Effector memory CD4-positive, alpha-beta T cell (primary cell): ENCODE data around the gene C9orf50.

Experiments
- DNase-seq, 3 donors: peaks; one replicate each; pipeline ENCODE4 v3.0.0-alpha.2; 2020
- H3K27ac ChIP-seq: 2 replicates; pipeline ENCODE4 v1.7.0; 2013; ENCODE audit warnings: mild to moderate bottlenecking, low read length, moderate library complexity; ENCODE audit not compliant: insufficient read depth, poor library complexity, severe bottlenecking
- H3K27me3 ChIP-seq: replicated peaks from 2 replicates; pipeline ENCODE4 v1.7.0; 2013; ENCODE audit warnings: mild to moderate bottlenecking, low read length; ENCODE audit not compliant: insufficient read depth, control insufficient read depth, poor library complexity, severe bottlenecking
- H3K36me3 ChIP-seq: 2 replicates; pipeline ENCODE4 v1.7.0; 2013; ENCODE audit warnings: mild to moderate bottlenecking, low read length, moderate library complexity; ENCODE audit not compliant: control insufficient read depth, insufficient read depth
- H3K4me1 ChIP-seq: 2 replicates; pipeline ENCODE4 v1.7.0; 2013; ENCODE audit warnings: low read length, mild to moderate bottlenecking; ENCODE audit not compliant: control insufficient read depth, insufficient read depth, poor library complexity, severe bottlenecking
- H3K4me3 ChIP-seq: 2 replicates; pipeline ENCODE4 v1.7.0; 2013; ENCODE audit warnings: low read length, low read depth, mild to moderate bottlenecking; ENCODE audit not compliant: insufficient read depth, poor library complexity, severe bottlenecking
- H3K9me3 ChIP-seq: 2 replicates; pipeline ENCODE4 v1.7.0; 2013; ENCODE audit warnings: mild to moderate bottlenecking, low read length, moderate library complexity; ENCODE audit not compliant: control insufficient read depth
- total RNA-seq, 3 donors: gene quantifications; one replicate each; lab custom pipeline; 2026; lab: John Stamatoyannopoulos, UW

C9orf50 gene
- 0 to 0.17 (median 0) reads per million in 3 donors for total RNA-seq

DNA sequence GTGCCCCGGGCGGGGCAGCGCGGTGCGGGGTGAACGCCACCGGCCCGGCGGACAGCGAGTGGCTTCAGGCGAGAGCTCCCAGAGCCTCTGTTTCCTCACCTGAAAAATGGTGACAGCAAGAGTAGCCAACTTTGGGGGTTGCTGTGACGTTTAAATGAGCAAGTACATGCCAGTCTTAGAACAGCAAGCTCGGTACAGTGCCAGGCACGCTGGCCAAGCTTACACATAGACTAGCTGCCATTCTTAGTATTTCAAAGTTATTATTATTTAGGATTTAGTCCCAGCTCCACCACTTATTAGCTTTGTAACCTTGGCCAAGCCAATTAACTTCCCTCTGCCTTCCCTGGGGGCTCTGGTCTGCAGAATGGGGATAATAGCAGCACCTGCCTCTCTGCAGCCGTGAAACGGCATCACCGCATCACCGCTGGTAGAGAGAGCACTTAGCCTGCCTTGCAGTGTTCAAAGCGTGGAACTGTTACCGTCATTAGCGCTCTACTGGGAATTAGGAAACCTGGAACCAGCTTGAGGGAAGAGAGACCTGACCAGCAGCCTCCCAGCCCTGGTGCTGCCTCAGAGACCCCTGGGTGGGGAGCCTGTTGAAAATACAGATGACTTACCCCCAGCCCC, at the start of gene C9orf50:
TSS of gene C9orf50 (minus strand) at position 433 of the 627 bp plus-strand sequence. CDS start 527 bp downstream, outside the sequence.
- no peak for DNase-seq
- no peak within 1 kb of the TSS for H3K4me3 ChIP-seq
- no peak within 1 kb of the TSS for H3K27ac ChIP-seq

GRCh38 chr9:129669946-129670345, 49.0 kb upstream of the C9orf50 start:
- Histone ChIP-seq H3K9me3 (no peaks in the 10 kb centered on the region), H3K27ac (no peak overlapping the region), H3K36me3 (no peaks in the 10 kb centered on the region), H3K27me3 (peaks cover 11% of the 10 kb centered on the region), H3K4me1 (peaks cover 3% of the 10 kb centered on the region), H3K4me3 (no peak overlapping the region)
- no peak for DNase-seq

More for the DNA sequence above, at the start of gene C9orf50:
- no peaks in the 10 kb centered on the region for H3K9me3 ChIP-seq
- peaks cover 23% of the 10 kb centered on the region for H3K4me1 ChIP-seq
- H3K36me3 ChIP-seq = no peaks in the 10 kb centered on the region
- H3K27me3 ChIP-seq = peaks cover 28% of the 10 kb centered on the region

DNA sequence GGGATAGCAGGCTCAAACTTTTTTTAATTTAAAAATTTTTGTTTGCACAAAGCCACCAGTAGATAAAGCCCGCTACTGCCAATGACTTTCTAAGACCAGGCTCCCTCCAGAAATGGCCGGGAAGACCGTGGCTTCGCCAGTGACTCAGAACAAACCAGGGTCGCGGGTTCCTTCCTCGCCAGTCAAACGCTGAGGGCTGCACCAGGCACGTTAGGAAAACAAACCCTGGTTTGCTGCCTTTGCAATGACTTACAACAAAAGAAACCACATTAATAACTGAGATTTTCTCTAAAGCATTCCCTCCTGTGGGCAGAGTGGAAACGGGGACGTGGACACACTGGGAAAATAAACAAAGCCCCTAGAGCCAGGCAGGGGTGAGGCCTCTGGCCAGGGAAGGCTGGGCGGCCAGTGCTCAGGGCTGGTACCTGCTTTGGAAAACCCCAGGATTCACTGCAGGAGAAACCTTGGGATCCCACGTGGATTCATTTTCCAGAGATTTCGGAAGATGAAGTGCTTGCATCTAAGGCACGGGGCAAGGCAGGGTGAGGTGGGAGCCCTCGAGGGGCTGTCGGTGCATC, 48.3 kb upstream of the C9orf50 start:
- H3K4me1 ChIP-seq = peaks cover 3% of the 10 kb centered on the region

GRCh38 chr9:129667850-129668249, 46.9 kb upstream of the C9orf50 start:
- Histone ChIP-seq H3K27ac (no peak overlapping the region), H3K4me3 (no peak overlapping the region)
- no peak for DNase-seq

More for the DNA sequence above, 48.3 kb upstream of the C9orf50 start:
- H3K36me3 ChIP-seq = no peaks in the 10 kb centered on the region
- H3K27me3 ChIP-seq = peaks cover 11% of the 10 kb centered on the region
- DNase-seq = no peak
- no peaks in the 10 kb centered on the region for H3K9me3 ChIP-seq
- no peak overlapping the region for H3K4me3 ChIP-seq
- no peak overlapping the region for H3K27ac ChIP-seq

GRCh38 chr9:129667378-129667777, 46.5 kb upstream of the C9orf50 start:
- no peak for DNase-seq
- no peaks in the 10 kb centered on the region for H3K36me3 ChIP-seq
- H3K27ac ChIP-seq = no peak overlapping the region
- H3K9me3 ChIP-seq = no peaks in the 10 kb centered on the region
- peaks cover 11% of the 10 kb centered on the region for H3K27me3 ChIP-seq
- no peak overlapping the region for H3K4me3 ChIP-seq
- peaks cover 3% of the 10 kb centered on the region for H3K4me1 ChIP-seq

More at GRCh38 chr9:129667850-129668249, 46.9 kb upstream of the C9orf50 start:
- no peaks in the 10 kb centered on the region for H3K9me3 ChIP-seq
- H3K4me1 ChIP-seq = peaks cover 3% of the 10 kb centered on the region
- peaks cover 11% of the 10 kb centered on the region for H3K27me3 ChIP-seq
- no peaks in the 10 kb centered on the region for H3K36me3 ChIP-seq

DNA sequence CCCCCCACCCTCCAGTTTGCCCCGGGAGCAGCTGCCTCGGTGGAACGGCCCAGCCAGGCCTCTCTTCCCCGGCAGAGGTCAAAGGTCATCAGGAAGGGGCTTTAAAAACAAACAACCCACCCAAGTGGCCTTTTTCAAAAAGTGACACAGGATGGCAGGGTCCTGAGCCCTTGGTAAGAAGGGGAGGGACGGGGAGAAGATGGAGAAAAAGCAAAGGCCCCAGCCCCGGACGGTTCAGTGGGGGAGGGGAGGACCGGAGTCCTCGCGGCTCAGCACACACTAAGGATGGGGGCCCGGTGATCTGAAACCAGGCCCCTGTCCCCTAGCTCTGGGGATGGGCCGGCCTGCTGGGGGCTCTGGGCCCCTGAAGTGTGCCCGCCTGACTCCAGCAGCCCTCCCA, 45.7 kb upstream of the C9orf50 start:
- no peak overlapping the region for H3K4me3 ChIP-seq

DNA sequence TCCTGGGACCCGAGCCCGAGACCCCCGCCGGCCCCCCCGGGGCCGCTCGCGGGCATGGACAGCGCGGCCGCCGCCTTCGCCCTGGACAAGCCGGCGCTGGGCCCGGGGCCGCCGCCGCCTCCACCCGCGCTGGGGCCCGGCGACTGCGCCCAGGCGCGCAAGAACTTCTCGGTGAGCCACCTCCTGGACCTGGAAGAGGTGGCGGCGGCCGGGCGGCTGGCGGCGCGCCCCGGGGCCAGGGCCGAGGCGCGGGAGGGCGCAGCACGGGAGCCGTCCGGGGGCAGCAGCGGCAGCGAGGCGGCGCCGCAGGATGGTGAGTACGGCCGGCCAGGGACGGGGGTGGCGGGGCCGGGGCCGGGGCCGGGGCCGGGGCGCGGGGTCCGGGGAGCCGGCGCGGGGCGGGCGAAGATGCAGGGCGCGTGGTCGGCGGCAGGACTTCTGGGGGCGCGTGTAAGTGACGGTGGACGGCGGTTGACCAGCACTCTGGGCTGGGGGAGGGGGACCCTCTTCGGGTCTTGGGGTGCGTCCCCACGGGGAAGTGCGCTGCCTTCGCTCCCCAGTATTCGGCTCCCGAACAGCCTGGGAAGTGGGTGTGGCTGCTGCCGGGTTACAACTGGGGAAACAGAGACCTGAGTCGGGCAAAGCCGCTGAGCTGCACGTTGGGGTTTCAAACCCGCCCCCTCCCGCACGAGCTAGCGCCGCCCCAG, 45.1 kb upstream of the C9orf50 start:
- no peaks in the 10 kb centered on the region for H3K36me3 ChIP-seq
- H3K4me1 ChIP-seq = peaks cover 3% of the 10 kb centered on the region
- H3K27ac ChIP-seq = no peak overlapping the region
- peaks cover 11% of the 10 kb centered on the region for H3K27me3 ChIP-seq
- no peak overlapping the region for H3K4me3 ChIP-seq
- H3K9me3 ChIP-seq = no peaks in the 10 kb centered on the region
- DNase-seq = no peak

More for the DNA sequence above, 45.7 kb upstream of the C9orf50 start:
- H3K4me1 ChIP-seq = peaks cover 3% of the 10 kb centered on the region
- no peaks in the 10 kb centered on the region for H3K9me3 ChIP-seq
- no peak overlapping the region for H3K27ac ChIP-seq
- no peaks in the 10 kb centered on the region for H3K36me3 ChIP-seq
- no peak for DNase-seq
- H3K27me3 ChIP-seq = peaks cover 11% of the 10 kb centered on the region

GRCh38 chr9:129665389-129665775, 44.5 kb upstream of the C9orf50 start, which contains the start of gene PRRX2:
Gene PRRX2 (plus strand): TSS chr9:129665647. CDS start chr9:129665868, 221 bp downstream.
- H3K4me3 ChIP-seq = peak within 1 kb of the TSS; percentile 52
- peaks cover 3% of the 10 kb centered on the region for H3K4me1 ChIP-seq
- no peaks in the 10 kb centered on the region for H3K9me3 ChIP-seq
- H3K27ac ChIP-seq = no peak within 1 kb of the TSS
- no peaks in the 10 kb centered on the region for H3K36me3 ChIP-seq
- peaks cover 11% of the 10 kb centered on the region for H3K27me3 ChIP-seq
- no peak for DNase-seq

- Histone ChIP-seq H3K4me1 (peaks cover 3% of the 10 kb centered on the region), H3K4me3 (peak overlapping the region; percentile 52), H3K36me3 (no peaks in the 10 kb centered on the region), H3K27ac (no peak overlapping the region), H3K27me3 (peaks cover 11% of the 10 kb centered on the region), H3K9me3 (no peaks in the 10 kb centered on the region)
- DNase-seq = no peak
Measured at GRCh38 chr9:129664746-129665388, 44.0 kb upstream of the C9orf50 start.
